ENCODE results near the gene RAI1.

GRCh38 chr17:17676752-17677151 is 4.5 kb upstream of the RAI1 start:
- TF ChIP-seq CTCF (IDR thresholded peaks at IDR 0.05 in 2 of 3, conservative IDR thresholded peaks at IDR 0.05 in 1 of 3; ENCODE audit: control insufficient read depth in 2 of 3, extremely low read depth in 1 of 3, insufficient read depth in 1 of 3, low read depth in 3 of 3, low read length in 3 of 3): no peak
- no peak for TF ChIP-seq ZNF592 (IDR thresholded peaks at IDR 0.05)
- TF ChIP-seq ATF3 (IDR thresholded peaks at IDR 0.05; ENCODE audit: borderline replicate concordance, extremely low read depth, low read depth, low read length): no peak
